Kidney epithelial cell (primary cell): ENCODE measurements around the gene MYO1C. TPM values are rescaled to one million over a fixed set of nuclear protein-coding genes. Genes with fewer than 3 reads are reported as not detected.
"Not testable (repeated sequence)": the region's sequence is repeated elsewhere in the genome, so short reads cannot be mapped to it uniquely, and the experiment has no call there.

Experiments used
- DNase-seq: peaks from one replicate; pipeline ENCODE4 v3.0.0-alpha.2; 2010; ENCODE audit warnings: low read depth
- H3K27me3 ChIP-seq: 2 replicates; pipeline ENCODE4 v1.6.0; 2011; ENCODE audit warnings: low read length; ENCODE audit not compliant: control insufficient read depth, insufficient read depth
- H3K36me3 ChIP-seq: 2 replicates; pipeline ENCODE4 v1.5.1; 2011; ENCODE audit warnings: low read length; ENCODE audit not compliant: control insufficient read depth, insufficient read depth
- H3K4me3 ChIP-seq: 2 replicates; pipeline ENCODE4 v1.5.1; 2011; ENCODE audit warnings: low read depth, mild to moderate bottlenecking, control low read depth, low read length
- CTCF ChIP-seq: IDR thresholded peaks from 2 replicates; pipeline ENCODE4 v1.5.1; 2011; ENCODE audit warnings: mild to moderate bottlenecking, moderate library complexity, low read length, control low read depth, inconsistent platforms; ENCODE audit not compliant: insufficient read depth, poor library complexity, severe bottlenecking
- total RNA-seq: library from RNA; depleted of rRNA; stranded (reverse); fragments of >200 nt; gene quantifications from 2 replicates; pipeline ENCODE4 v1.2.3, GENCODE V29; 2015

Gene MYO1C
- total RNA-seq, 1 donor from 2014 or later, result 131 TPM

GRCh38 chr17:1455797-1456599 is 36.5 kb downstream of the MYO1C start, which contains the start of gene CRK:
CRK (minus strand) TSS chr17:1456232; CDS start chr17:1456117, 115 bp downstream.
- TF ChIP-seq CTCF, result no peak
- no peaks in the 10 kb centered on the region for H3K36me3 ChIP-seq
- H3K27me3 ChIP-seq, result no peaks in the 10 kb centered on the region
- H3K4me3 ChIP-seq, result peak within 1 kb of the TSS; percentile 92
- DNase-seq, result no peak

GRCh38 chr17:1455291-1455796 is 37.1 kb downstream of the MYO1C start:
- DNase-seq, result no peak
- Histone ChIP-seq H3K27me3 (no peaks in the 10 kb centered on the region), H3K36me3 (no peaks in the 10 kb centered on the region), H3K4me3 (peak overlapping the region; percentile 92)
- TF ChIP-seq CTCF, result peak; percentile 68

- Histone ChIP-seq H3K36me3 (peaks cover 1% of the 10 kb centered on the region), H3K27me3 (no peaks in the 10 kb centered on the region), H3K4me3 (peak overlapping the region; percentile 92)
- no peak for DNase-seq
- no peak for TF ChIP-seq CTCF
Measured at GRCh38 chr17:1454541-1454940, 37.9 kb downstream of the MYO1C start.

- H3K4me3 ChIP-seq, DNase-seq, H3K27me3 ChIP-seq, H3K36me3 ChIP-seq: not testable (repeated sequence)
Measured at GRCh38 chr17:1453694-1454093, 38.8 kb downstream of the MYO1C start.

- peaks cover 1% of the 10 kb centered on the region for H3K36me3 ChIP-seq
- no peak for DNase-seq
- H3K4me3 ChIP-seq, result no peak overlapping the region
- H3K27me3 ChIP-seq, result no peaks in the 10 kb centered on the region
- TF ChIP-seq CTCF, result no peak
Measured at GRCh38 chr17:1452836-1453235, 39.6 kb downstream of the MYO1C start.

- not testable (repeated sequence) for DNase-seq, H3K27me3 ChIP-seq, H3K36me3 ChIP-seq, H3K4me3 ChIP-seq
Measured at GRCh38 chr17:1450261-1450660, 42.2 kb downstream of the MYO1C start.

- TF ChIP-seq CTCF, result no peak
- Histone ChIP-seq H3K36me3 (peaks cover 1% of the 10 kb centered on the region), H3K27me3 (no peaks in the 10 kb centered on the region), H3K4me3 (no peak overlapping the region)
- DNase-seq, result no peak
Measured at GRCh38 chr17:1449412-1449967, 43.0 kb downstream of the MYO1C start.
